GM21619 (cell line): ENCODE measurements around the gene RAET1G.
"Not testable (repeated sequence)": the region's sequence is repeated elsewhere in the genome, so short reads cannot be mapped to it uniquely, and the experiment has no call there.

Experiments used
- ATAC-seq: cut with Tn5 transposase; IDR thresholded peaks from one replicate; pipeline ENCODE4 v1.9.1; 2021; ENCODE audit not compliant: unreplicated experiment

The RAET1G gene

DNA sequence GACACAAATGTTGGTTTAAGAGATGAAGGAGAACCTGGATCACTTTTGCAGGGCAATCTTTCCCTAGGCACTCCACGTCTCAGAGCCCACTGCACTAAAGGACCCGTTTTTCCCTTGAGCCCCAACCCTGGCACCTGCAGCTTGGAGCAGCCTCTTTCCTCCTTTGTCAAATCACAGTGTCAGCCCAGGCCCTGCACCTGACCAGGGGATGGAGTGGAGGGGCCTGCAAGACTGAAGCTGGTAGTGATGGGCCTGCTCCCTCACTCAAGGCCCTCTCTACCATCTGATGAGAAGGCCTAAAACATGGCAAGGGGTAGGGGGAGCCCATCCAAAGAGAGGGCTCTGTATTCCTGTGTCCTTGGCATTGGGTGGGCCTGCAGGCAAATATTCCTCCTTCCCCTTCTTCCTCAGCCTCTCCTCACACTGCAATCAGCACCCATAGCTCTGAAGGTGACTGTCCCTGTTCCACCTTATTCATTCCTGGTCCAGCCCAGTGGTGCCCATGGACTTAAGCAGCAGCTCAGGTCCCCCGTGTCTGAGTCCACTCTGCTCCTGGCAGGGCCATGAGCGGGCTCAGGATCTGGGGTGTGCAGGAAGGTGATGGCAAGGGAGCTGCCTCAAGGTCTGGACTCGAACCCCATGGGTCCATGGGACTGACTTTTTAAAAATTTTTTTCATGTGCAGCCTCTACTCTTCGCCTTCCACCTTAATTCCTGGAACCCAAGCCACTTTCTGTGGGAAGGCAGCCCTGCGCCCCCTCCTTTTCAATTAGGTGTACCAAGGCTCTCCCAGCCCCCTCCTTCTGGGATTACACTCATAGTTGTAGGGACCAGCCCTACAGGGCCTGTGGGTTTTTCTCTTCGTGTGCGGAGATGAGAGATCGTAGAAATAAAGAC is 6.7 kb downstream of the RAET1G start:
- no peak for ATAC-seq

DNA sequence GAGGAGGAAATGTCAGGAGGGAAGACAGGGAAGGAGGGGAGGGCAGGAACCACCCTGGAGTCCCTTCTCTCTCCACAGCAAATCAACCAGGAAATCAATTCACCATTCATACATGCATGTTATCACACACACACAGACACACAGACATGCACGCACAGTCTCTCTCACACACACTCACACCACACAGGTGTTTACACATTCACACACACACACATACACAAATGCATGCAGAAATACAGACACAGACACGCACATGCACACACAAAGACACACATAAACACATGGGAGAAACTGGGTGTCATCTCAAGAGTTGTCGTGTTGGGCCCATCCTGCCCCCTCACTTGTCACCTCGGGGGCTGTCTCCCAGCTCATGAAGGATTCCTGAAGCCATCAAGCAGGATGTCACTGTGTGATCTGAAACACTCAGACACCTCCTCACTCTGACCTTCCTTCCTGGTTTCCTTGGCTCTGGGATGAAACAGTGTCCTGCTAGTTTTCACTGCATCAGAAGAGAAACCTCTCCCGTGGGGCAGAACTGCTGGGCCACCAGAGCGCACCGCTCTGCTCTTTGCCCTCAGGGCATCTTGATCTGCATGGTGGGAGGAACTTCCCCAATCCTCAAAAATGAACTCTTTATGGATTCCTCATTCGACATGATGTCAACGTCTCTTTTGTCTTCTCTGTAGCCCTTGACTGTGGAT is 9.2 kb downstream of the RAET1G start:
- ATAC-seq = no peak

DNA sequence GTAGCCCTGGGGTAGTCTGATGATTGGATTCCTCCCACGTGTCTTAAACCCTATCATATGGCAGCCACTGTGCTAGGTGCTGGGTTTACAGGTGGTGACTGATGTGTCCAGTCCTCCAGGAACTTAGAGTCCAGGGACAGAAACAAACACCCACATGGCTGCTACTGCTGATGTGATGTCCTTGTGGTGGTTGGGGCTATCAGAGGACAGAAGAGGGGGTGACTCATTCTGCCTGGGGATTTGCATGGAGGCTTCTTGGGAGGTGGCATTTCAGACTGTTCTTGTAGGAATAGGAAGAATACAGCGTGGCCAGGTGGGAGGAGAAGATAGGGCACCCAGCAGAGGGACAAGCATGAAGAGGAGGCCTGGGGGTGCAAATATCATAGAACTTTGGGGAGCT is 9.8 kb downstream of the RAET1G start:
- no peak for ATAC-seq

DNA sequence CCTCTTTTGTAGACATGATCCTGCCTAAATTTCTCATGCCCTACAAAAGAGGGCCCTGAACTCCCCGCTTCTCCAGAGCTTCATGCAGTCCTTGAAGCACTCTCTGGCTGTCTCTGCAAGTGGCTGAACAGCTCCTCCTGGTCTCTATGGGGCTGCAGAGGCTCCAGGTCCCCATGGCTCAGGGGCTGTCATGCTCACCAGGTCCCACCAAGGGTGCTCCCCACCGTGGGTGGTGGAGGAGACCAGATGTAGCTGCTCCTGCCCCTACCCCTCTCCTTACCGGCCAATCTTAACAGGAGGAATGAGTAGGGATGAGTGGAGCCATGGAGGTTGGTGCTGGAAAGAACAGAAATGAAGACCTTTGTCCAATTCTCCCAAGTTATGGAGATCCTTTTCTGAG is 10.2 kb downstream of the RAET1G start:
- ATAC-seq = not testable (repeated sequence)

DNA sequence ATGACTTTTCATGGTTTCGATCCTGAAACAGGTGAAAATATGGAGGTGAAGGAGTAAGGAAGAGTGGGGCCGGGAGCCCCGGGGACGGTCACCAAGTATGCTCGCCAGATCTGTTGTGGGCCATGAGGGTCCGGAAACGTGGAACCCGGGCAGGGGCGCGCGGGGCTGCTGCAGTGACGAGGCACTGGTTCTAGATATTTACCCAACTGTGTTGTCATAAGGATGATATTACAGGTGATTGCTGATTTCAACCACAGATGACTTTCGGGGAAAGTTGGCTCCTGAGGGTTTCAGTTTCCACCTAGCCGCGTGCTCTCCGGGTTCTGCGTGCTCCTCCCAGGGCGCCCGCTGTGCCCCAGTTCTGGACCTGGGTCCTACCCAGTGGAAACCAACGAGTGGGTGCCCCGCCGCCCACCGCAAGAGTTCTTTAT is 12.2 kb downstream of the RAET1G start:
- no peak for ATAC-seq

DNA sequence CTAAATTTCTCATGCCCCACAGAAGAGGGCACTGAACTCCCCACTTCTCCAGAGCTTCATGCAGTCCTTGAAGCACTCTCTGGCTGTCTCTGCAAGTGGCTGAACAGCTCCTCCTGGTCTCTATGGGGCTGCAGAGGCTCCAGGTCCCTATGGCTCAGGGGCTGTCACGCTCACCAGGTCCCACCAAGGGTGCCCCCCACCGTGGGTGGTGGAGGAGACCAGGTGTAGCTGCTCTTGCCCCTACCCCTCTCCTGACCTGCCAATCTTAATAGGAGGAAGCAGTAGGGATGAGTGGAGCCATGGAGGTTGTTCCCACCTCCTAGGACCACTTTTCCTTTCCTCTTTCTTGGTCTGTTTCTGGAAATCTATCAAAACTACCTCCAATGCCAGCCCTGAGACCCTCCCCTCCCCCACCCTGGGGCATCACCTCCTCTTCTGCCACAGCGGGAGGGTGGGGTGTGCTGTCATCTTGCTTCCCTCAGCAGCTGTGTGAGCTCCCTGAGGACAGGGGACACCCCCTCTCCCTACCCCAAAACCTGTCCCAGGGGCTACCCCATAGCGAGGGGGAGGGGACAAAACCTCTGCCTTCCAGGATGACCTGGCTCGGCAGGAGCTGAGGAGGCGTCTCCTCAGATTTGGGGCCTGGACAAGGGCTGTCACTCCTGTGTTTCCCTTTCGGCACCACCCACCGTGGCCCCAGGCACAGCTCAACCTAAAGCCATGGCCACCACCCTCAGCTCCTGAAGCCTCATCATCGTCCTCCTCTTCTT is 13.0 kb downstream of the RAET1G start:
- ATAC-seq = no peak

GRCh38 chr6:149908480-149908879 is 14.4 kb downstream of the RAET1G start:
- ATAC-seq = not testable (repeated sequence)

GRCh38 chr6:149907317-149907716 is 15.6 kb downstream of the RAET1G start:
- ATAC-seq = no peak

DNA sequence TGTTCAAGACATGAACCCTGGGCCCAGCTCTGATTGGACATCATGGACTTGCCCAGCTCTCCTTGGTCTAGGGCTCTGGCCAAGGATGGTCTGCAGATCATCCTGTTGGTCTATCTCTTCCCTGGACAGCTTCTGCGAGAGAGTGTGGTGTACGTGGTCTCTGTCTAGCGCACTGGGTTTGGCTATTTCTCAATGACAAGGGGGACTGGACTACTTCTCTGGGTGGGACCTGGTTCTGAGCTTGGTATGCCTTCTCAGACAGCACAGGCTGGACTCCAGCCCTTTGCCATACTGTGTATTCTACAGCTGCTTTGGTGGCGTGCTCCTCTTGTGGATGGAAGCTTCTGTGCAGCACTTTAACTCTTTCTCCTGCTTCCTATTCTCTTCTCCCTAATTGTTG is 16.5 kb downstream of the RAET1G start:
- ATAC-seq = no peak

GRCh38 chr6:149905911-149906371 is 17.0 kb downstream of the RAET1G start:
- no peak for ATAC-seq

DNA sequence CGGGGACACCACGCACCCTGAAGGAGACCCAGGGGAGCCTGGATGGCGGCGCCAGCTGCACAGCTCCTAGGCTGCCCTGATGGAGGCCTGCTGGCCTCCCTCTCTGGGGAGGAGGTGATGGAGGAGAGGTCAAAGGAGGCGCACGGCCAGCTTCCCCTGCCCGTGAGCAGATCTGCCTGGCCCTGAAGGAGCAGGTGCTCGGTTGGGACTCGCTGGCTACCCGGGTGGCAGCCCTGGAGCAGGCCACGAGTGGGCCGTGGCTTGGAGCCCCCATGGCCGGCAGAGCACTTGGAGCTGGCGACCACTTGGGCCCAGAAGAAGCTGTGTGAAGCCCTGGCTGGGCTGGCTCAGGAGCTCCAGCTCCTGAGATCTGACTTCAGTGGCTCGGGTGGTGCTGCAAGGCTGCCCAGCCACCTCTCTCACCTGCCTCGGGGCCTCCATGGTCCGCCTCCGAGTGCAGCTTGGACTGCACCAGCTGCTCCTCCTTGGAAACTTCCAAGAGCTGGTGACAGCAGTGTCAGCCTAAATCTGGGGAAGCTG is 17.5 kb downstream of the RAET1G start:
- ATAC-seq = no peak

DNA sequence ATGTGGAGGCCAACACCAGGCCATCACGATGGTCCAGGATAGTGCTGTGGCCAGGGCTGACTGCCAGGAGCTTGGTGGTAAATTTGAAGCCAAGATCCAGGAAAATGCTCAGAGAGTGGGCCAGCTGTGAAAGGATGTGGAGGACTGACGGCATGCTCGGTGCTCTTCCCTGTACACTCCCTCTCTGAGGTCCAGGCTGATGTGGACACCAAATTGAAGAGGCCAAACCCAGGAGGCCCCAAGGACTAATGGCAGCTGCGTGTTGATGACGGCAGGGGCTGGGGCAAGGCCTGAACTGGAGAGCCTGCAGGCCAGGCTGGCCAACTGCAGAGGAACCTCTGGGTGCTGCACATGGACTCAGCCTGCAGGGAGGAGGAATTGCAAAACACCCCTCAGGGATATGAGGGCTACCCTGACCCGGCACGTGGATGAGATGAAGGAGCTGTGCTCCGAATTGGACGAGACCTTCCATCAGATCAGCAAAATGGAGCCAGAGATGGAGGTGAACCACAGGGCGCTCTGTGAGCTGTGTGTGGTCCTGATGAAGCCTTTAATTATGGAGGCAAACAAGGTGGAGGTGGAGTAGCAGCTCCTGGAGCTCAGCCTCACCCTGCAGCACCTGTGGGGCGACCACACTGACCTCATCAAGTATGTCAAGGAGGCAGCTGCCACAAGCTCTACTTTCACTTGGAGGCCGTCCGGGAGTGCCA is 18.1 kb downstream of the RAET1G start:
- no peak for ATAC-seq

DNA sequence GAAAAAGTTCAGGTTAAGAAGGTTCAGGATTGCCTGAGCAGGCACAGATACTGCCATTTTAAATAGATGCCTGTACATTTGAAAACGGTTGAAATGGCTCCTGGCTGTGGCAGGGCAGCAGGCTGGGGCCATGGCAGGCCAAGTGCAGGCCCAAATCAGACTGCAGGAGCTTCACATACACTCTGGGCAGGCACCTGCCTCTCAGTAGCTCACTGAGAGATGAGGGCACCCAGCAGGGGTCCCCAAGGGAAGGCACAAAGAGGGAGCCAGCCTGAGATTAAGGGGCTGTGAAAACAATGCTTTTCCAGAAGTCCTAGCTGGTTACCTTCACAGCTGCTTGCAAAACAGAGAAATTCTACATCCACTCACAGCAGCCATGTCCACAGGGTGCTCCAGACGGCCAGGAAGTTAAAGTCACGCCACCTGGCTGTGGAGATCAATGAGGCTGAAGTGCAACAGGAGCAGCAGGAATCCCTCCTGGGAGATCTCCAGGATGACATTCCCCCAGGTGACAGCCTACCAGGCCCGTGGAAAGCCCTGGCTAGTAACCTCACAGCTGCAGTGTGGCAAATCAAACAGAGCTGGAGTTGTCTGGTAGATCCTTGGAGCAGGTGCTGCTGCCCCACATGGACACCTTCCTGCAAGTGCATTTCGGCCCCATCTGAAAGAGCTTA is 18.8 kb downstream of the RAET1G start:
- ATAC-seq = no peak

- ATAC-seq = no peak
Observed at GRCh38 chr6:149901444-149902140, 21.3 kb downstream of the RAET1G start.

GRCh38 chr6:149900620-149901443 is 22.1 kb downstream of the RAET1G start:
- ATAC-seq = no peak

- ATAC-seq = no peak
Observed at GRCh38 chr6:149899926-149900619, 22.8 kb downstream of the RAET1G start.

DNA sequence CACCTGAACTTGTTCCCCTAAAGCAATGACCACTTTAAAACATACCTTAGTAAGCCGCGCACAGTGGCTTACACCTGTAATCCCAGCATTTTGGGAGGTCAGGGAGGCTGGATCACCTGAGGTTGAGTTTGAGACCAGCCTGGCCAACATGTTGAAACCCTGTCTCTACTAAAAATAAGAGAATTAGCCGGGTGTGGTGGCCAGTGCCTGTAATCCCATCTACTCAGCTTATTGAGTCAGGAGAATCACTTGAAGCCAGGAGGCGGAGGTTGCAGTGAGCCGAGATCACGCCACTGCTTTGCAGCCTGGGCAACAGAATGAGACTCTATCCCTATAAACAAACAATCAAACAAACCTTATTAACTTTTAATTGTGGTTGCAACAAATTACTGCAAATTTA is 23.4 kb downstream of the RAET1G start:
- ATAC-seq = no peak

GRCh38 chr6:149898966-149899365 is 24.0 kb downstream of the RAET1G start:
- ATAC-seq = no peak
